Measurements from ENCODE around the gene FARSB.

FARSB gene

GRCh38 chr2:222548992-222549391 is 106.9 kb downstream of the FARSB start:
- no peak for DNase-seq (ENCODE audit: low read depth)

GRCh38 chr2:222547083-222547482 is 108.8 kb downstream of the FARSB start:
- no peak for DNase-seq (ENCODE audit: low read depth)

- DNase-seq (ENCODE audit: low read depth): no peak
These were observed 109.8 kb downstream of the FARSB start for GRCh38 chr2:222545823-222546795.

GRCh38 chr2:222544661-222545060 is 111.2 kb downstream of the FARSB start:
- no peak for DNase-seq (ENCODE audit: low read depth)

- DNase-seq (ENCODE audit: low read depth): no peak
These were observed 117.4 kb downstream of the FARSB start for GRCh38 chr2:222538535-222538934.

- DNase-seq (ENCODE audit: low read depth): no peak
These were observed 120.4 kb downstream of the FARSB start for GRCh38 chr2:222535477-222535876.

GRCh38 chr2:222532315-222532714 is 123.6 kb downstream of the FARSB start:
- no peak for DNase-seq (ENCODE audit: low read depth)

- no peak for DNase-seq (ENCODE audit: low read depth)
These were observed 129.2 kb downstream of the FARSB start for GRCh38 chr2:222526480-222527277.

GRCh38 chr2:222525811-222526210 is 130.1 kb downstream of the FARSB start:
- no peak for DNase-seq (ENCODE audit: low read depth)

GRCh38 chr2:222523783-222524544 is 131.9 kb downstream of the FARSB start:
- DNase-seq (ENCODE audit: low read depth): no peak

- no peak for DNase-seq (ENCODE audit: low read depth)
These were observed 133.8 kb downstream of the FARSB start for GRCh38 chr2:222522082-222522481.

- no peak for DNase-seq (ENCODE audit: low read depth)
These were observed 134.8 kb downstream of the FARSB start for GRCh38 chr2:222521099-222521498.

All from stromal cell of bone marrow (primary cell).